Peyer's patch (tissue), 4 donors: Measurements from ENCODE around the gene MBNL2. TPM values are rescaled to one million over a fixed set of nuclear protein-coding genes. Genes with fewer than 3 reads are reported as not detected.

ENCODE experiments used
- DNase-seq, 3 donors: peaks; one replicate each; pipeline ENCODE4 v3.0.0-alpha.2; 2017 to 2019
- H3K27ac ChIP-seq, 4 donors: fragments of 200-600 bp; sonication (generic); one replicate each; pipeline ENCODE4 v1.5.1; 2016 to 2019
- H3K27me3 ChIP-seq, 2 donors: fragments of 200-600 bp; sonication (generic); one replicate each; pipeline ENCODE4 v1.5.1; 2019
- H3K36me3 ChIP-seq, 3 donors: fragments of 200-600 bp; sonication (generic); one replicate each; pipeline ENCODE4 v1.5.1; 2016 to 2019
- H3K4me1 ChIP-seq, 4 donors: fragments of 200-600 bp; sonication (generic); one replicate each; pipeline ENCODE4 v1.5.1; 2016 to 2019
- H3K4me3 ChIP-seq, 4 donors: fragments of 200-600 bp; sonication (generic); 1 replicate in 3 of 4; 2 replicates in 1 of 4; pipeline ENCODE4 v1.5.1; 2016 to 2019; ENCODE audit warnings: mild to moderate bottlenecking in 1 of 4
- H3K9me3 ChIP-seq, 4 donors: fragments of 200-600 bp; sonication (generic); one replicate each; pipeline ENCODE4 v1.5.1; 2016 to 2019; ENCODE audit warnings: mild to moderate bottlenecking in 1 of 4
- POLR2A ChIP-seq, 2 donors: fragments of 450-650 bp; IDR thresholded peaks; one replicate each; pipeline ENCODE4 v1.5.1; 2017; ENCODE audit warnings: antibody characterized with exemption in 2 of 2, mild to moderate bottlenecking in 2 of 2, moderate library complexity in 2 of 2
- total RNA-seq, 4 donors: library from RNA; depleted of rRNA; stranded (reverse); fragments of >200 nt; gene quantifications; one replicate each; pipeline ENCODE4 v1.1.0, GENCODE V29; 2016
- TF ChIP-seq, protein P1 (sequence below), 6 experiments: fragments of 450-650 bp in 4 of 6; fragments of 200-600 bp in 2 of 6; sonication (generic) in 1 of 6; IDR thresholded peaks; one replicate each; pipeline ENCODE4 v1.5.1; 2017 to 2019; ENCODE audit warnings: antibody characterized with exemption in 6 of 6, mild to moderate bottlenecking in 3 of 6, moderate library complexity in 1 of 6

The MBNL2 gene
- total RNA-seq, 4 donors from 2014 or later: 27.0 to 44.6 (median 36.3) TPM

DNA sequence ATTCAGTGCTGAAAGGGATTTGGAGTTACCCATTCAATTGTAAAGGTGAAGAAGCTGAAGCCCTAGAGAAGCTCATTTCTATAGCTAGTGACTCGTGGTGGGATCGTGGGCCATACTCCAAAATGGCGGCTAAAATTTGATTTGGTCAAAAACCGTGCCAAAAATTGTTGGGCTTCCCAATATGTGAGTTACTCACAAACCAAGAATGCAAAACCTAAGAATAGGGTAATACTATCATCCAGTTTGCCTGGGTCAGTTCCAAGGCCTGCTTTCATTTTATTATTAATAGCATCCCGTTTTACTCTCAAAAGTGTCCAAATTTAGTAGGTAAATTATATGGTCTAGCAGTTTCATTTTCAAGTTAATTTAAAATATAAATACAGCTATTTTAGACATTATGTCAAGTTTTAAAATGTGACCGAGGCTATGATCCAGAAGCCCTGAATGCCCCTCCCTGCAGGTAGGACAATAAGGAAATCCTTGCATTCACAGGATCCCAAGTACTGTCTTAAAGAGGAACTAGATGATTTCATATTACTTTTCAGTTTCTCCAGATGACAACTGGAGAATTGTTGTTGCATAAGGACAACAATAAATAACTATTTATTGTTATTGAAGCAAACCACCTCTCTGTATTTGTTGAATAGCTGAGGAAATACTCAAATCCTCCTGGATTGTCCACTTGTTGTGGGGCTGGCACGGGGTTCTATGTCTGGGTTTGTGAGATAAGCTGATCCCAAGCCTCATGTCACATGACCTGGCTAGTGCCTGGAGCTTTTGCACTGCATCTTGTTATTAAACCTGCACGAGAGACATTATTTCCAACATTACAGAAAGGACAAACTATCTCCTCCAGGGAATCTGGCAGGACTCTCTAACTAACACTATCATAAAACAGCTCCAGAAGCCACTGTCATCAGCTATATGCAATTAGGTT lies 200.3 kb downstream of the MBNL2 start:
- H3K36me3 ChIP-seq: no peaks in the 10 kb centered on the region
- H3K4me3 ChIP-seq: no peak overlapping the region
- no peaks in the 10 kb centered on the region for H3K9me3 ChIP-seq
- H3K4me1 ChIP-seq: no peaks in the 10 kb centered on the region
- no peak for DNase-seq
- no peak overlapping the region for H3K27ac ChIP-seq
- no peak for TF ChIP-seq POLR2A (IDR thresholded peaks at IDR 0.05)
- TF ChIP-seq, protein P1, sequence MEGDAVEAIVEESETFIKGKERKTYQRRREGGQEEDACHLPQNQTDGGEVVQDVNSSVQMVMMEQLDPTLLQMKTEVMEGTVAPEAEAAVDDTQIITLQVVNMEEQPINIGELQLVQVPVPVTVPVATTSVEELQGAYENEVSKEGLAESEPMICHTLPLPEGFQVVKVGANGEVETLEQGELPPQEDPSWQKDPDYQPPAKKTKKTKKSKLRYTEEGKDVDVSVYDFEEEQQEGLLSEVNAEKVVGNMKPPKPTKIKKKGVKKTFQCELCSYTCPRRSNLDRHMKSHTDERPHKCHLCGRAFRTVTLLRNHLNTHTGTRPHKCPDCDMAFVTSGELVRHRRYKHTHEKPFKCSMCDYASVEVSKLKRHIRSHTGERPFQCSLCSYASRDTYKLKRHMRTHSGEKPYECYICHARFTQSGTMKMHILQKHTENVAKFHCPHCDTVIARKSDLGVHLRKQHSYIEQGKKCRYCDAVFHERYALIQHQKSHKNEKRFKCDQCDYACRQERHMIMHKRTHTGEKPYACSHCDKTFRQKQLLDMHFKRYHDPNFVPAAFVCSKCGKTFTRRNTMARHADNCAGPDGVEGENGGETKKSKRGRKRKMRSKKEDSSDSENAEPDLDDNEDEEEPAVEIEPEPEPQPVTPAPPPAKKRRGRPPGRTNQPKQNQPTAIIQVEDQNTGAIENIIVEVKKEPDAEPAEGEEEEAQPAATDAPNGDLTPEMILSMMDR (IDR thresholded peaks at IDR 0.05): no peak
- H3K27me3 ChIP-seq: no peaks in the 10 kb centered on the region

DNA sequence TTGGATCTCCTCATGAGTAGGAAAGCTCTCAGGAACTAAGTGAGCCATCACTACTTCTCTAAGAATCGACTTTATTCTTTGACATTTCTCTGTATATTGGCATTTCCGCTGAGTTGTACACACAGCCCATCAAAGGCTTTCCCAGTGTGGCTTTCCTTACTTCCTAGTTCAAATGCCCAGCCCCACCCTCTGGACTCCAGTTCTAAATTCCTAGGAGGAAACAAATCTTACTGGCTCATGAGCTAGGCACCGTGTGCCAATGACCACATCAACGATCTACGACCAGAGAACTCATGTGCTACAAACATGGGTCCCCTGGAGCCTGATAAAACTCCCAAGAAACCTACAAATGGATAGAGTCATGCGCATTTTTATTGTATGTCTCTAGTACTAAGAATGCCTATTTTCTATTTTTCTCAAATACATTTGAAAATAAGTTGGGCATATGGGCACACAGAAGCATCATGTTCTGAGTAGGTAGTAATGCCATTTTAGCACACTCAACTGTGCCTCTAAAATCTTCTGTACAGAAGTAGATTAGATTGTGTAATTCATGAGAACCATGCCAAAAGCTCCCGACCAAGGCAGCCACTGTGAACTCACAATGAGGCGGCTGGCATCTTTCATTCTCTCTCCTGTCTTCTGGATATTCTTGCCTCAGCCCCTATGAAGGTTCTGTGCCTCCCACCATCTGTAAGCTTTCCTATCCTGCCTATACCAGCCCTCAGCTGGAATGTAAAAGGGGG lies 201.3 kb downstream of the MBNL2 start:
- Histone ChIP-seq H3K27ac (no peak overlapping the region), H3K27me3 (no peaks in the 10 kb centered on the region), H3K9me3 (no peaks in the 10 kb centered on the region), H3K4me1 (no peaks in the 10 kb centered on the region), H3K4me3 (no peak overlapping the region), H3K36me3 (no peaks in the 10 kb centered on the region)
- TF ChIP-seq, protein P1 (IDR thresholded peaks at IDR 0.05): no peak
- TF ChIP-seq POLR2A (IDR thresholded peaks at IDR 0.05): no peak
- DNase-seq: no peak

DNA sequence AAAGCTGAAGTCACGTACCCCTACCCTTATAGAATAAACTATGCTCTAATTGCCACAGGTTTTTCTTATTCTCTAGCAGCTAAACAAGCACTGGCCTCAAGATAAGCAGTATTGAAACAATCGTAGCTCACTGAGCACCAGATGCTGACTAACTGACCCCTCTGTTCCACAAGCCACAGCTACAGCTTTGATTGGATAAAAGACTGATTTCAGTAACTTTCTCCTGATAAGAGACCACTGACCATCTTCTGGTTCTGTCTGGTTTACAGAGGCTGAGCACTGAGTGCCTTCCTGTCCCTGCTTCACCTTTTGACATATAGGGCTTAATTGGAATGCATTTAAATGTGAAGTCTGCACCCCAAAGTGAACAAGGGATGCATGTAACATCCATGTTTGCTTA lies 203.5 kb downstream of the MBNL2 start:
- Histone ChIP-seq H3K4me3 (no peak overlapping the region), H3K9me3 (no peaks in the 10 kb centered on the region), H3K36me3 (no peaks in the 10 kb centered on the region), H3K27me3 (no peaks in the 10 kb centered on the region), H3K4me1 (no peaks in the 10 kb centered on the region), H3K27ac (no peak overlapping the region)
- DNase-seq: no peak
- TF ChIP-seq, protein P1 (IDR thresholded peaks at IDR 0.05): no peak
- no peak for TF ChIP-seq POLR2A (IDR thresholded peaks at IDR 0.05)

DNA sequence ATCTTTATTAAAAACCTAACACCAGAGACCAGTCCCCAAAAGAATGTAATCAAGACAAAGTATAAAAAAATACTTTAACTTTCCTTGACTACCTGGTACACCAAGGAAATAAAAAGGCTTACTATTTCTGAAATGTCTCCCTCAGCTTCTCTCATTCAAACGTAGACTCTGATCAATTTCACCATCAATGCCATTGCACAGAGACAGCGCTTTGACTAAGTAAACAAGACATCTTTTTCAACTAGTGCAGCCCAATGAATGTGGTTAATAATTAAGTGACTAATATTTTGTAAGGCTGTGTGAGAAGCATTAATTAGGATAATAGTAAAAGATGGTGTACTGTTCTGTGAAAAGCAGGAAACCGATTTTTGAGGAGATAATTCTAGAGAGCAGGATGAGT lies 204.6 kb downstream of the MBNL2 start:
- Histone ChIP-seq H3K27me3 (no peaks in the 10 kb centered on the region), H3K4me3 (no peak overlapping the region), H3K27ac (no peak overlapping the region), H3K9me3 (no peaks in the 10 kb centered on the region), H3K4me1 (no peaks in the 10 kb centered on the region), H3K36me3 (no peaks in the 10 kb centered on the region)
- no peak for DNase-seq
- no peak for TF ChIP-seq POLR2A (IDR thresholded peaks at IDR 0.05)
- TF ChIP-seq, protein P1 (IDR thresholded peaks at IDR 0.05): no peak

GRCh38 chr13:97429681-97430081 lies 207.5 kb downstream of the MBNL2 start:
- Histone ChIP-seq H3K27me3 (no peaks in the 10 kb centered on the region), H3K27ac (peak overlapping the region in 1 of 4 donors; percentile 10), H3K9me3 (no peaks in the 10 kb centered on the region), H3K36me3 (no peaks in the 10 kb centered on the region), H3K4me1 (peaks cover 0 to 6% (median 2%) of the 10 kb centered on the region in 4 donors), H3K4me3 (no peak overlapping the region)
- no peak for TF ChIP-seq POLR2A (IDR thresholded peaks at IDR 0.05)
- TF ChIP-seq, protein P1 (IDR thresholded peaks at IDR 0.05): no peak
- no peak for DNase-seq
